Suppressor macrophage (primary cell): ENCODE results near the gene CCDC116.
"Not testable (repeated sequence)": the region's sequence is repeated elsewhere in the genome, so short reads cannot be mapped to it uniquely, and the experiment has no call there.

Experiments used
- DNase-seq, 4 experiments: peaks; one replicate each; pipeline ENCODE4 v3.0.0-alpha.2; 2020 to 2022

Gene CCDC116

DNA sequence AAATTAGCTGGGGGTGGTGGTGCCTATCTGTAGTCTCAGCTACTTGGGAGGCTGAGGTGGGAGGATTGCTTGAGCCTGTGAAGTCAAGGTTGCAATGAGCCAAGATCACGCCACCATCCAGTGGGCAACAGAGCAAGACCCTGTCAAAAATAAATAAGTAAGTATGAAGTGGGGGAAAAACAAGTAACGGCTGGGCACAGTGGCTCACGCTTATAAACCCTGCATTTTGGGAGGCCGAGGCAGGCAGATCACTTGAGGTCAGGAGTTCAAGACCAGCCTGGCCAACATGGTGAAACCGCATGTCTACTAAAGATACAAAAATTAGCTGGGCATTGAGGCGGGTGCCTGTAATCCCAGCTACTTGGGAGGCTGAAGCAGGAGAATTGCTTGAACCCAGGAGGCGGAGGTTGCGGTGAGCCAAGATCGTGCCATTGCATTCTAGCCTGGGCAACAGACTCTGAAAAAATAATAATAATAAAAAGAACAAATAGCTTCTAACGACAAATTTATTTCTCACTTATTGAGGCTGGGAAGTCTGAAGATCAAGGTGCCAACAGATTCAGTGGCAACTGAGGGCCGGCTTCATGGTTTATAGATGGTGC, 22.9 kb upstream of the CCDC116 start:
- DNase-seq: not testable (repeated sequence)

DNA sequence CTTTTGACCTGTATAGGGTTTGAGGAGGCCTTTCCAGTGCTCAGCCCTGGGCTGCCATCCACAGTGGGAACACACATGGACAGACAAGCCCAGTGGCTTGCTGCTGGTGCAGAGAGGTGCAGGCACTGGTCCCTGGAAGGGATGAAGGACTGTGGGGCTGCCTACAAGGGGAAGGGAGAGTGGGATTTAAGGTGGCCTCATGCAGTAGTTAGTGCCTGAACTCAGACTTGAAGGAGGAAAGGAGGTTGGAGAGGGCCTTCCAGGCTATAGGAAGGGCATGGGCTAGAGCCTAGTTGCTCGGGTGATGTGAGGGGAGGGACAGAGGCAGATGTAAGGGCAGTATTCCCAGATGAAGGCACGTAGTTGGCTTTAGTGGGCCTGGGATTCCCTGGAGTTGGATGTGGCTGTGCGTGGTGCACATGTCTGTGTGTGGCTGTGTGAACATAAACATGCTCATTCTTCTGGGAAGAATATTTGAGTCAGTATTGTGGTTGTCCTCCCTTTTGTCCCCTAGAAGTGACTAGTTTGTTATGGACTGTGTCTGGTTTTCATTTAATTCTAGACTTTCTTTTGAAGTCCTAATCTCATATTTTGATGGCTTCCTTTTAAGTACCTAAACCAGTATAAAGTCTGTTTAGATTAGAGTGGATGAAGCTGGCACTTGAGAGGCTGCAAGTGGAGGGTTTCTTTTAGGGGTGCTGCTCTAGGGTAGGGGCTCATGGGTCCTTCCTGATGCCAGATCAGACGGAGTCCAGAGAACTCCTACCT, 21.2 kb upstream of the CCDC116 start:
- DNase-seq: no peak

DNA sequence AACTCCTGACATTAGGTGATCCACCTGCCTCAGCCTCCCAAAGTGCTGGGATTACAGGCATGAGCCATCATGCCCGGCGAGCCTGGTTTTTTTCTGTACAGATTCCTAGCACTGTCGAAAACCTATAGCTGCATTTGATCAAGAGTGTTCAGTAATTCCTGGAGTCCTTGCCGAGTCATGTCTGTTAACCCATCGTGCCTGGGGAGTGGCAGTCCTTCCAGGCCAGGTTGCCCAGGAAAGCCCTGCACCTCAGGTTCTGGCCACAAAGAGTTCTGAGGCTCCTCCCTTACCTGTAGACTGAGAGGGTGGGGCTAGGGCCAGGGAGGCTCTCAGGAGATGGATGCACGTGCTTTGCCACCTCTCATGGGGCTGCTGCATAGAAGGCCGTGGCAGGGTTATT, 19.7 kb upstream of the CCDC116 start:
- DNase-seq: no peak

DNA sequence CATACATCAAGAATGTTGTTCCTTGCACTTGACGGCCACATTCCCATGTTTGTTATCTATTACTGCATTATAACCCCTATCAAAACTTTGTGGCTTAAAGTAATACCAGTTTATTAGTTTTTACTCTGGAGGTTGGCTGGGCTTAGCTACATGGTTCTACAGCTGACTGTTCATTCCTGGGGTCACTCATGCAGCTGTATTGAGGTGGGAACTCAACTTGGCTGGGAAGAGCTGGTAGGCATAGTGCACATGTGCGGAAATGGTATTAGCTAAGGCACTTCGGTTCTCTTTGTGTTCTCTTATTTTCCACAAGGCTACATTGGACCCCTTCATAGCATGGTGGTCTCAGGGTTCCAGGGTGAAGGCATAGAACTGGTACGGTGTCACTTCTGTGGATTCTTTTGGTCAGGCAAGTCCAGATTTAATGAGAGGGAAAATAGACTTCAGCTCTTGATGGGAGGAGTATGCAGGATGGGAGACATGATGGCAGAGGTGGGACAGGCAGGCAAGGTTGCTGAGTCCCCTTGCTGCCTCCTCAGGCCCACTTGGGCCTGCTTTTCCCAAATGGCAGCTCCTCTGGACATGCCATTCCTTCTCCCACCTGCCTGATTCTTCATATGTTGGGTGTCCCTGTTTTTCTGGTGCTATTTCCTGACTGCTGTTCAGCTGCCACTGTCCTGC, 18.9 kb upstream of the CCDC116 start:
- no peak for DNase-seq

DNA sequence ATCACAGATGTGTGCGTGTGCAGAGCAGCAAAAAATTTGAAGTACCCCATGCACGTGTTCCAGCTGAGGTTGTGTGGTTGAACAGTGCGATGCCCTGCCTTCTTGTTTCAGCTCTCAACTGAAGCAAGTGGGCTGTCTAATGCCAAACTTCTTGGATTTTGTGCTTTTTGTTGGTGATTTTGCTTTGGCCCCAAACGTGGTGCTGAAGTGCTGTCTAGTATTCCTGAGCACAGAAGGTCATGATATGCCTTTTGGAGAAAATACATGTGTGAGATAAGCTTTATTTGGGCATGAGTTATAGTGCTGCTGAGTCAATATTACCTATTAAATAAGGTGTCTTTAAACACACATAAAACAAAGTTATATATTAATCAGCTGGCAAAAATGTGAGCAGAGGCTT, 16.8 kb upstream of the CCDC116 start:
- no peak for DNase-seq

DNA sequence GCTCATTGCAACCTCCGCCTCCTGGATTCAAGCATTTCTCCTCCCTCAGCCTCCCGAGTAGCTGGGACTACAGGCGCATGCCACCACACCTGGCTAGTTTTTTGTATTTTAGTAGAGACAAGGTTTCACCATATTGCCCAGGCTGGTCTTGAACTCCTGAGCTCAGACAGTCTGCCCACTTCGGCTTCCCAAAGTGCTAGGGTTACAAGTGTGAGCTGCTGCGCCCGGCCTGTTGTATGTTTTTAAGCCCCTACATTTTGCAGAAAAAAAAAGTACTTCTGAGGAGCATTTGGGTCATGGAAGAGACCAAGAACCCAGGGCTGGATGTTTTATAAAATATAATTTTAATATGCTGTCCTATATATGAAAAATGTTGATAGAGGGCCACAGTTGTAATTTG, 15.2 kb upstream of the CCDC116 start:
- DNase-seq: not testable (repeated sequence)

DNA sequence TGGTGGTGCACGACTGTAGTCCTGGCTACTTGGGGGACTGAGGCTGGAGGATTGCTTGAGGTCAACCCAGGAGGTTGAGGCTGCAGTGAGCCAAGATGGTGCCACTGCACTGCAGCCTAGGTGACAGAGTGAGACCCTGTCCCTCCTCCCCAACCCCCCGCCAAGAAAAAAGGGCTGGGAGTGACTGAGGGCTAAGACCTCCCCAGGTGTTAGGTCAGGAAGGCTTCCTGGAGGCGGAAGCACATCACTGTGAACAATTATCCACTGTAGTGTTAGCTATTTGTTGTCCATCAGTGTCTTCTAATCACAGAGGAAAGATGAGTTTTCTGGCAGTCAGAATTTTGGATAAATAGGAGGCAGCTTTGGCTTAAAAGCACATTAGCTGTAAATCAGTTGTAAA, 11.5 kb upstream of the CCDC116 start:
- DNase-seq: no peak

DNA sequence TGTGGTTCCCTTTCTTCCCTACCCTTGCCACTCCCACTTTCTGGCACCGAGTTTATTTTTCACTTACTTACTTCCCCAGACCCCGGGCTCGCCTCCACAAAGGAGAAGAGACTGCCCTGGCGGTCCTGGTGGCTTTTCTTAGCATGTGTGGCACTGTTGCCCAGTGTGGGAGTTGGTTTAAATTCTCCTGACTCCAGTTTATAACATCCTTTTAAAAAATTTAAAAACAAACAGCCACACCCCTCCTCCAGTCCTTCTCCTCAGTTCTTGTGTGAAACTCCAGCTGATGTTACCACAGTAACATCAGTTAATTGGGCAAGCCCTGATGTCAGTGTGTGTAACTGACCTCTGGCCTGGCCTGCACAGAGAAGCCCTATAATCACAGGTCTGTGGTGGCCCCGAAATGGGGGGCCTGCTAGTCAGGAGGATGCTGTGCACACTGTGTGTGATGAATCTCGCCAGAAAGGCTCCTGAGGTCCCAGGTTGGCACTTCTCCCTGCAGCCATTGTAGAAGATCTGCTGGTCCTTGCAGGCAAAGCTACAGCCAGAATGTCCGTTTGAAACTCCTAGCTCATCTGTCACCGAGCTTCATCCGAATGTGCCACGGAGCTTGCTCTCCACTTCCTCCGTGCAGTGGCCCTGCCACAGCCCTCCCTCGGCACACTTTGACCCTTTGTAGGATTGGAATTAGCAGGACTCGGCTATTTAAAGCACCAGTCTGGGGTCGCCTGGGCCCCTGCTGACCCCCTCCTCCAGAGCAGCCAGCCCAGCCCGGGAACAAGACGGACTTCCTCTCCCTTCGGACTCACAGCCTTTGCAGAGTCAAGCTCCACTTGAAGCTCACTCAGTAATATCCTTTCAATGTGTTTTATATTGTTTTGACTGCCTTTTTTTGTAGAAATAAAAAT, 10.3 kb upstream of the CCDC116 start:
- DNase-seq: peak; percentile 79 to 91 (median 89)

DNA sequence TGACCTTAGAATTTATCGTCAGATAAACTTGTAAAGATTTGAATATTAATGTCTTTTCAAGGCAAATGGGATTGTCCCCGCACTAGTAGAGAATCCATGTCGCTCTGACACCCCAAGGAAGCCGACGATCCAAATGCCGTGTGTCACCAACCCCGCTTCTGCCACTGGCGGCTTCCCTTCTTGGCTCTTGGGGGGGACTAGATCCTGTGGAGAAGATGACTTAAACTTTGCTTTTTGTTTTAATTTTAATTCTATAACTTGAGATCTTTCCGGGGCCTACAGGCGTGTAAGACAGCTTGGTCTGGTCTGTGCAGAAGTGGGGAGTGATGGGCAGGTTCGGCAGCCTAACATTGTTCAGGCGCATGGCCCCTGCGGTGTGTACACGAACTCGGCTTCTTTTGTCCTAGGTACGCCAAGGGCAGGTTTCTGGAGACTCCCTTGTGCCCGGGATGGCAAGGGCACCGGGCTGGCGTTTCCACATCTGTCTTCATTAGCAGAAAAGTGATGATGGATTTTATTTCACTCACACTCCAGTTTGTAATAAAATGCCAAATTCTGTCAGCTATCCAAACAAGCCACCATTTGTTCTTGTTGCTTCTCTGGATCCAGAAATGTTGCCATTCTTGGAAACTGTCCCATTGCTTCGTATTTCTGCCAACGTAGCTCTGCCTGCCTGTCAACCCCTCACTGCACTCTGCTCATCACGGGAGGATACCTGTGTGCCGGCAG, 9.5 kb upstream of the CCDC116 start:
- DNase-seq: no peak

DNA sequence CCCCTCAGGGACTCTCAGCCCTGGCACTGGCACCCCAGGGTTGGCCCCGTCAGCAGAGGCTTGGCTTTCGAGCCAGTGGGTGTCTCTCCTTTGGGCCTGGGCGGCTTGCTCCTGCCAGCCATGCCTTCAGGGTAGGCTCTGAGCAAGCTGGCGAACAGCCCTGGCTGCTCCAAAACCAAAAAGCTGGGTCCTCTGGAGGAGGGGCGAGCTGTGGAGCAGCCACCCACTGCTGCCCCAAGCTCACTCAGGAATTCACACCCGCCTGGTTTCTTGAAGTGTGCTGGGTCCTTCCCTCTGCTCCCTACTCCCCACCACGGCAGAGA, 9.0 kb upstream of the CCDC116 start:
- DNase-seq: no peak

DNA sequence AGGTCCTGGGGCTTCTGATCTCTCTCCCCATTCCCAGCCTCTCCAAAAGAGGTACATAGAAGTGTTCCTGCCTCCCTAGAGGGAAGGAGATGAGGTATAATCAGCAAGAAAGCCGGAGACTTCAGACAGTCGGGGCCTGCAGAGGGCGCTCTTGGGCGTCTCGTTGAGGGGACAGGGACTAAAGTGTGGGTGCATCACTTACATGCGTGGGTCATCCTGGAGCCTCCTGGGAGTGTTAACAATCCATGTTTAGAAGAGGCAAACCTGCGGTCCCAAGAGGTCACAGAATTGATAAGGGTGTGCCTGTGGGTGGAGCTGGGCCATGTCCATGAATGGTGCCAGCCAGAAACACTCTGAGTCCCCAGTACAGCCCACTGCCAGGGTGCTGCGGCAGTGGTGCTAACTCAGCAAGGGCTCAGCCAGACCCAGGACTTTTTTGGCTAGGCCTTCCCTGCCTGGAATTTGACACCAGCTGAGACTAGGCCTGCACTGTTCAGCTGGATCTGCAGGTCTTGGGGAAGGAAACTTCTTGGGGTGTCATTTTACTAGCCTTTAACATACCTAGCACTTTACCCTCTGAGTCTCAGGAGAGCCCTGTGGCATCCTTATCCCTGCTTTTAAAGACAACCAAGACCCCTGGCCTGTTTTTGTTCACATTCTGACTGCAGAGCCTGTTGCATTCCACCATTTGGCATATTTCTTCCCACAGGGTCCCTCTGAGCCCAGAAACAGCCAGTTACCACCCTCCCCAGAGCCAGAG, 8.3 kb upstream of the CCDC116 start:
- DNase-seq: peak in 3 of 4 experiments; percentile 10 to 63 (median 23)

DNA sequence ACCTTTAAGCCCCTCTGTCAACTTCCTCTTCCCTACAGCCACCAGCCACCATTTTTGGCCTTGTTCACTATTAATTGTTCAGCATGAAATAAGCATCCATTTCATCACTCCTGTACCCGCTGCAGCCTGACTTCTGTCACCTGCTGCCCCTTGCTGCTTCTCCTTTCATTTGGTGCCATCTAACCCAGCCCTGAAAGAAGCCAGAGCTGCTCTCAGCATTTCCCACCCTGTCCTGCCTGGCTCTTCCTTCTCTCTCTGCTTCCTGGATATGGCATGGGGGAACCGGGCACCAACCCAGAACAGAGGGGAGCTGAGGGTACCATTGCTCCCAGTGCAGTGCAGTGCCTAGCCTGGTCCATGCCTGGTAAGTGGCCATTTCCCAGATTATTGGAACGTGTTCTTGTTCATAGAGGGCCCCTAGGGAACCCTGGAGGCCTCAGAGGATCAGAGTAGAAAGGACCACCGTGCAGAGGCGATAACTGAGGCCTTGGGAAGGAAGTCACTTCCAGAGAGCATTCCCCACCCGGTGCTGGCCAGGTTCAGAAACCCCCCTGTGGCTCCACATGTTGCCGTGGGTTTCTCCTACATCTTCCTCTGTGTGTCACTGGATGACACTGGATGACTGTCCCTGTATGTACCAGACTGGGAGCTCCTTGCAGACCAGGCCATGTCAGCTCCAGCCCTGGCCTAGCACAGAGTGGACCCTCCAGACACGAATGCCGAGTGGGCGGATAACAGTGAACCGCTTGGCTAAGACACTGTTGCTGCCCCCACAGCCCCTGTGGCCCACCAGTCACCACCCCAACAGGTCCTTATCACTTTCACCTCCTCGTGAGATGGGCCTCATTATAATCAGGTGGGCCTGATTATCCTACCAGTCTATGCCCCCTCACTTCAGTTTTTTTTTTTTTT, 7.4 kb upstream of the CCDC116 start:
- peak in 2 of 4 experiments; percentile 21 to 33 for DNase-seq

DNA sequence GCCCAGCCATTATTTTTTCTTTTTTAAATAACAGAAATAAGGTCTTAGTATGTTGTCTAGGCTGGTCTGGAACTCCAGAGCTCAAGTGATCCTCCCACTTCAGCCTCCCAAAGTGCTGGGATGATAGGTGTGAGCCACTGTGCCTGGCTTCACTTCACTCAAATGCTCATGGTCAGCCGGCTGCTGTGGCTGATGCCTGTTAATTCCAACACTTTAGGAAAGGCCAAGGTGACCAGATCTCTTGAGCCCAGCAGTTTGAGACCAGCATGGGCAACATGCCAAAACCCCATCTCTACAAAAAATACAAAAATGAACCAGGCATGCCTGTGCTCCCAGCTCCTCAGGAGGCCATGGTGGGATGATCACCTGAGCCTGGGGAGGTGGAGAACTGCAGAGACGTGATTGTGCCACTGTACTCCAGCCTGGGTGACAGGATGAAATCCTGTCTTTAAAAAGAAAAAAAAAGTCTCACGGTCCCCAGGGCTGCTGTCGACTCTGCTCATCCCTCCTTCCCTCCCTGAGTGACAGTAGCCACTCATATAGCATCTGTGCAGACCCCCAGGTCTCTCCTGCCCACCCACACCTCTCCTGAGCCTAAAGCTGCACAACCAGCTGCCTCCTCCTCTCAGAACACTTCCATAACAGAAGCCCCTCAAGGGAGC, 6.4 kb upstream of the CCDC116 start:
- DNase-seq: no peak

DNA sequence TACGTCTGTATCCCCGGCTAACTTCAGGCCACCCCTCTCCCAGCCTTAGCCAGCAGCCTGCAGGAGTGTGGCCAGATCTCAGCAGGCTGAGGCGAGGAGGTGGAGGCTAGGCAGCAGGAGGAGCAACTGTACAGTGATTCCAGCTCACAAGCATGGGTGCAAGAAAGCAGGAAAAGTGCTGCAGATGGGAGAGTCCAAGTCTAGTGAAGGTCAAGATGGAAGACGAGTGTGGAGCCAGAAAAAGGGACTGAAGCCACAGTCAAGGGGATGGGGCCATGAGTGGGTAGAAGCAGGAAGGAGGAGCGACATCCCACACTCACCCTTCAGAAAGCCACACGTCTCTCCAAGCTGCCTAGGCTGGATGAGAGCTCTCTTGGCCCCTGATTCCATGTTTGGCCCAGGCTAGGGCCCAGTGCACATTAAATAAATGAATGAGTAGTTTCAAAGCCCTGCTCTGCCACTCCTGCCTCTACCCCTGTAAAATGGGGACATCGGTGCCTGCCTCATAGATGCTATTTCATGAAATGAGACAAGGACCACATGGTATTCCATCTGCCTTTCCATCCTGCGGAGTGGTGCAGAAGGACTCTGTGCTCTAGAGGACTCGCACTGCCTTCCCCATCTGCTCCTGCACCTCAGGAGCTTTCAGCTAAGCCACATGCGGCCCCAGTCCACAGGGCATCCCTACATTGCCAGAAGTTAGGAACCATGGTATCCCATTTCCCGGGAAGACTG, 5.7 kb upstream of the CCDC116 start:
- no peak for DNase-seq

DNA sequence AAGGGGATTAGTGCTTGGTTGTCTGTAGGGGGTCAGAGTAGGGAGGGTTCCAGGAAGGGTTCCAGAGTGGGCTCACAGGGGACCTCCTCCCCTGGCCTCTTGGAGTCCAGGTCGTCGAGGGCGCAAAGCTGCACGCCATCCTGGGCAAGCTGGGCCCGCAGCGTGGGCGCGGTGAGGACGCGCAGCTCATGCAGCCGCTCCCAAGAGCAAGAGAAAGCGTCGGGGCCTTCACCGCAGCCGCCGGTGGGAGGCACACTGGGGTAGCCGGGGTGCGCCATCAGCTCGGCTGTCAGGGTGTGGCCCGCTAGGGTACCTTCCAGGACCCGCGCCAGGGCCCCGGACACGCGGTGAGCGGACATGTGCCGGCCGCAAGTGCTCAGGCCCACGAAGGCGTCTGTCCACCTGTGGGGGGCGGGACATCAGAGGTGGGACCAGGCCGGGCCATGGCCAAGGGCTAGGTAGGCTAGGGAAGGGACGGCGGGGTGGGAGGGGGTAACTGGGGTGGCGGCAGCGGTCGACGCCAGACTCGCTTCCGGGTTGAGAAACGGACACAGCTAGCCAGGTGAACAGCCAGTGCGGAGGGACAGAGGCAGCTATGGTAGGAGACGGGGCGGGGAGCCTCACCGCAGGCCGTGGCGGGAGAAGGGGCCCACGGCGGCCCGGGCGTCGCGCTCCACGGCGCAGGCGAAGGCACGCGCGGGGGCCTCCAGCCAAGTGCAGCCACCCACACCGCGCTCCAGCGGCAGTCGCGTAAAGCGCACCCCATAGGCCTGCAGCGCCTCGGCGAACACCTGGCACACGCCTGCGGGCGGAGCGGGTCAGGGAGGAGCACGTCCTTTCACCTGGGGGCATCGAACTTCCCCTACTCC, 3.9 kb upstream of the CCDC116 start:
- DNase-seq: no peak

DNA sequence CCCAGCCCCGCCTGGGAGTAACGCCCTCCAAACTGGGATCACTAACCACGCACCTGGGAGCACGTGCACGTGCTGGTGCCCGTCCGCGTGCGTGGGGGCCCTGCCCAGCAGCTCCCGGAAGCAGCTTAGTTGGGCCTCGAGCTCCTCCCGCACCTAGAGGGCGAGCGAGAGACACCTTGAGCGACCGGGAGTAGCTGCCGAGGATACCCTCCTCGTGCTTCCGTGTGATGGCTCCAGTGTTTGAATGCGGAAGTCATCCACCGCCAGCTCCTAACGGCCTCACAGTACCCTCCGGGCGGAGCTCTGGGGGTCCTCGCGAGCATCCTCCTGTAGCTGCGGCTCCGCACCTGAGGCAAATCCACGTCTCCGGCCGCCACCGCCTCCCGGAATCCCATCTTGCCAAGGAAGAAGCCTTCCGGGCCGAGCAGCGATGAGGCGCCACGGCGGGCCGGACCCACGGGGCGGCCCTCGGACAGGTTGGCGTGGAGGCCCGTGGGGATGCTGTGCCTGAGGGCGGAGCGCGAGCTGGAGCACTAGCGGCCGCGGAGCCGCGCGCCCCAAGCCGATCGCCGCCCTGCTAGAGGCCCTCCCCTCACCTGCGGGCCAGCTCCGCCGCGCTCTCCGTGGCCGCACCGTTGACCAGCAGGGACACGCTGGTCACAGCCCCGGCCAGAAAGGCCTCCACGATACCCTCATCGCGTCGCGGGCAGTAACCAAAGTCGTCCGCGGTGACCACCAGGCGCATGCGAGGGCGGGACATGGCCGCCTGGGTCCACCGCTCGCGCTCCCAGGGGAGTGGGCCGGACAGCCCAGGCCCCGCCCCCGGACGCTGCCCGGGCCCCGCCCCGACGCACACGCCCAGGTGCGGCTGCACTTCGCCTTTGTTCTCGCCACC, 3.1 kb upstream of the CCDC116 start, which contains the start of gene YDJC:
Gene YDJC (minus strand): TSS at position 768 of the 895 bp plus-strand sequence. CDS start 8 bp downstream, at position 760.
- DNase-seq: peak; percentile 97 to 99 (median 98)

DNA sequence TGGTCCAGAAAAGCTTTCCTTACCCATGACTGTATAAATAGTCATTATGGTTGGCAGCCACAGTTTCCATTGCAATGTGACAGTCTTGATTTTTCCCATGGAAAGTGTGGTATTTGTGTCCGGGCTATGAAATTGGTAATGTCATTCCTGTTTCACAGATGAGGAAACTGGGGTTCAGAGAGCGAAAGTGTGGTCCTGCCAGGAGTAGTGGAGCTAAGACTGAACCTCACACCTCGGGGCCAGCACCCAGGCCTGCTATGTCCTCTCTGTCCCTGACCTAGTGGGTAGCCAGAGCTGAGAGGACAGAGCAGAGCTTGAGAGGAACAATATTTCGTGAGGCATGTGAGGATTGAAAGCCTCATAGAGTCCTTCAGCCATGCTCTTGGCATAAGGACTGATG, 1.5 kb upstream of the CCDC116 start:
- DNase-seq: no peak
